Measurements from ENCODE around the gene TRNT1.

TRNT1 gene

GRCh38 chr3:3178498-3179328 is 52.0 kb downstream of the TRNT1 start:
- DNase-seq (ENCODE audit: low spot score), result no peak

GRCh38 chr3:3179407-3180094 is 52.8 kb downstream of the TRNT1 start, which contains the start of gene CRBN:
Gene CRBN, minus strand, starts transcription at chr3:3179691. Its CDS starts 4 bp downstream, at chr3:3179687.
- DNase-seq (ENCODE audit: low spot score), result peak; percentile 90

DNA sequence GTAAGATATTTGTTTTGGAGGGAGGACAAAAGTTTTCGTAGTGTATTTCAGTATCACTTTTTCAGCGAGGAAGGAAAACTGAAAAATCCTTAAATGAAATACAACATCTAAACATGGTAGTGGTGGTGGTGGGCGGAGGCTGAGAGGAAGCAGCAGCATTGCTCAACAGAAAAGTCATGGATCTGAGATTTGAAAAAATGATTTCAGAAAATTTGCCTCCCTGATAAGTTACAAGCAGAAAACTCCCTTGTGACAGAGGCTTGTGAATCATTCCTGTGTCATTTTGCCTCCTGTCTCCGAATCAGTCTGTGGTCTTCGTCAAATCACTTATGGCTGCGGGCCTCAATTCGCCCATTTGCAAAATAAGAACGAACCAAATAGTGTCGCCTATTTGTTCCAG is 53.7 kb downstream of the TRNT1 start:
- no peak for DNase-seq (ENCODE audit: low spot score)

DNA sequence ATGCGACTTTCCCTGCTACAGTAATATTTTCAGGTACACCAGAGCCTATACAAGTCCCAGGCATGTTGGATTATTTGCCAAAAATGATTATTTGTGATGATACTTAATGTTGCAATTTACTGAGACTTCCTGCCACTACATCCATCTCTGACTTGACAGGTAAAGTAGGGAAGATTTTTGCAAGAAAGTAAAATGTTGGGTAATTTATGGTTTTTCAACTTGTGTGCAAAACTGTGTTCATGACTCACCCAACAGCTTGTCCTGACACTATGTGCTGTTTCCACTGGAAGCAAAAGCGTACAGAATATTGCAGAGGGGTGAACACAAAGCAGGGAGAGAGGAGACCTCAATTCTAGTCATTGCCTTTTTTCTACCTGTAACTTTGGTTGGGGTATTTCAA is 58.1 kb downstream of the TRNT1 start:
- no peak for DNase-seq (ENCODE audit: low spot score)

GRCh38 chr3:3189102-3189727 is 62.5 kb downstream of the TRNT1 start:
- no peak for DNase-seq (ENCODE audit: low spot score)

DNA sequence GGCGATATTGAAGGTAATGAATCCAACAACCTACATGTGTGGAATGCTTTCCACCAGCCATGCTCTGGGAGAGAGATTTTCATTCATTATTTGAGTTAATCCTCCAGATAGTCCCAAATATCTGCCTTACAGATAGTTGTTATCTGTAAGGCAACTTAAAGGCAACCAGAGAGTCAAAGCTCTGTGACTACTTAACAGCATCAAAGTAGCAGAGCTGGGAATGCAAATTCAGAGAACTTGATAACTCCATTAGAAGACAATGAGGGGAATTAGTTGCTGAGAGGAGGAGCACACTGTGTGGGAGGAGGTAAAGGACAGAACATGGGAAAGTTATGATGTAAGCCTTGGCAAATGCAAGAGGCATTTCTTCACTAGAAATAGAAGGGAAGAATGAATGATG is 63.2 kb downstream of the TRNT1 start:
- DNase-seq (ENCODE audit: low spot score), result no peak

DNA sequence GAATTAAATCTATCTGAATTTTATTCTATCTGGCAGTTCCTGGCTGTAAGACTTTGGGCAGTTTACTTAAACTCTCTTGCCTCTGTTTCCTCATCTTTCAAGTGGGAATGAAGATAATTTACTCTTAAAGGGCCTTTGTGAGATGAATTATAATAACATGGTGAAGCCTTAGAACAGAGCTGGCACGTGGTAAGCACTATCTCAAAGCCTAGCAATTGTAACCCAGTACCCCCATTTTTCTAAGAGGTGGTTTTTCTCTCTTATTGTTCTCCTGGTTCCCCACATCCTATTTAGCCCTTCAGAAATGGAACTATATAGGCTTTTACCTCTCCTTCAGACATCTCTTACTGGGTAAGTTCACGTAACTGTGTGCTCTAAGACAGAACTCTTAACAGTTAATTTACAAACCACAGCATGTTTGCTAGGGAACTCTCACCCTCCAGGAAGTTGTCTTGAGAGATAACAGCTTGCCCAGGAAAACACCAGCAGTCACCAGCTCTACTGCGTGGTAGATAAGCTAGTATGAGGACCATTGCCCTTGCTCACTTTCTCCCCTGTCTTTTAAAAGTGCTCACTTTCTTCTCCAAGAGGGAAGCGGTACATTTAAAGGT is 65.0 kb downstream of the TRNT1 start:
- DNase-seq (ENCODE audit: low spot score), result peak; percentile 10

- no peak for DNase-seq (ENCODE audit: low spot score)
Observed at GRCh38 chr3:3192286-3192675, 65.5 kb downstream of the TRNT1 start.

DNA sequence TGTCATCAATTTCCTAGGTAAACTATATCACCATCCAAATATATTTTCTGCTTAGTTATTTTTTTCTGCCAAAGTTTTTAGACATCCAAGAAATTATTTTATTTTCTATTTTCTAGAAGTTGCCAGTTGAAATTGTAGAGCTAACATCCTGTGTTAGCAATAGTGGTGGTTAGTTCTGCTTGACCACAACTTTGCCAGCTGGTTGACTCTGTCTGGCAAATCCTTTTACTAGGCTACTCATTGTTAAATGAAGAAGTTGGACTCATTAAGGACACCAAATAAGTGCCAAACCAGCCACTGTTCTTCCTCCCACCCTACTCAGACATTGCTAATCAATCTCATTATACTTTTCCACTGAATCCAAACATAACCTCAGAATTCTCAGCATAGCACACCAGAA is 68.1 kb downstream of the TRNT1 start:
- no peak for DNase-seq (ENCODE audit: low spot score)

GRCh38 chr3:3196148-3196861 is 69.6 kb downstream of the TRNT1 start:
- no peak for DNase-seq (ENCODE audit: low spot score)
